K562 (cell line): ENCODE results near the gene AP3M1. TPM values are rescaled to one million over a fixed set of nuclear protein-coding genes. Genes with fewer than 3 reads are reported as not detected.
A peak's percentile ranks its signal among the peaks of the same experiment; 100 is the strongest.

ENCODE experiments used
- AFF1 ChIP-seq, 2 experiments: fragments of 450-650 bp; IDR thresholded peaks; 2 replicates each; pipeline ENCODE4 v1.6.1; 2018; ENCODE audit warnings: mild to moderate bottlenecking in 2 of 2, low read depth in 1 of 2; ENCODE audit not compliant: partially characterized antibody in 2 of 2
- BACH1 ChIP-seq: fragments of 200-800 bp; sonication (Bioruptor generic); IDR thresholded peaks from 2 replicates; pipeline ENCODE4 v1.6.1; 2016; ENCODE audit warnings: missing genetic modification characterization, missing compliant biosample characterization
- CEBPB ChIP-seq: fragments of 450-650 bp; IDR thresholded peaks from 2 replicates; pipeline ENCODE4 v1.6.1; 2016; ENCODE audit warnings: missing genetic modification characterization, missing compliant biosample characterization
- CSDE1 ChIP-seq, 2 experiments: fragments of 450-650 bp; IDR thresholded peaks; 2 replicates each; pipeline ENCODE4 v1.6.1; 2016; ENCODE audit warnings: mild to moderate bottlenecking in 1 of 2
- HBP1 ChIP-seq: fragments of 450-650 bp; formaldehyde crosslinking; IDR thresholded peaks from 2 replicates; pipeline ENCODE4 v1.4.0; 2022; ENCODE audit warnings: missing genetic modification characterization
- HDGF ChIP-seq: fragments of 450-650 bp; IDR thresholded peaks from 2 replicates; pipeline ENCODE4 v1.6.1; 2016
- NR0B1 ChIP-seq: fragments of 450-650 bp; IDR thresholded peaks from one replicate; pipeline ENCODE4 v1.6.1; 2018; ENCODE audit warnings: mild to moderate bottlenecking, moderate library complexity; ENCODE audit not compliant: partially characterized antibody
- PATZ1 ChIP-seq: fragments of 250-450 bp; sonication (Bioruptor Pico); IDR thresholded peaks from 2 replicates; pipeline ENCODE4 v1.5.0; 2020; ENCODE audit warnings: mild to moderate bottlenecking, borderline replicate concordance
- SRSF9 ChIP-seq: fragments of 200-400 bp; formaldehyde crosslinking; IDR thresholded peaks from 2 replicates; pipeline ENCODE4 v1.6.1; 2017; ENCODE audit warnings: low read depth, low read length, borderline replicate concordance
- TCF7 ChIP-seq: sonication (generic); IDR thresholded peaks from 2 replicates; pipeline ENCODE4 v1.6.1; 2016; ENCODE audit warnings: antibody characterized with exemption, borderline replicate concordance
- ZNF175 ChIP-seq: fragments of 200-800 bp; sonication (Bioruptor generic); IDR thresholded peaks from 2 replicates; pipeline ENCODE4 v1.6.1; 2016; ENCODE audit warnings: low read depth, mild to moderate bottlenecking, missing genetic modification characterization, missing compliant biosample characterization
- ZNF347 ChIP-seq: fragments of 450-650 bp; formaldehyde crosslinking; IDR thresholded peaks from 2 replicates; pipeline ENCODE4 v1.4.0; 2020; ENCODE audit warnings: low read depth, mild to moderate bottlenecking, moderate library complexity
- ZNF444 ChIP-seq: fragments of 250-450 bp; sonication (Bioruptor Pico); IDR thresholded peaks from 2 replicates; pipeline ENCODE4 v1.4.0; 2020; ENCODE audit warnings: mild to moderate bottlenecking, moderate library complexity
- ZNF511 ChIP-seq: sonication (generic); formaldehyde crosslinking; IDR thresholded peaks from 2 replicates; pipeline ENCODE4 v1.8.0; 2022; ENCODE audit warnings: mild to moderate bottlenecking, missing genetic modification reagents
- ZNF583 ChIP-seq: fragments of 250-450 bp; sonication (Bioruptor Pico); IDR thresholded peaks from 2 replicates; pipeline ENCODE4 v1.4.0; 2020
- ZNF584 ChIP-seq: fragments of 200-800 bp; sonication (Bioruptor generic); IDR thresholded peaks from 2 replicates; pipeline ENCODE4 v1.6.1; 2016; ENCODE audit warnings: low read depth, mild to moderate bottlenecking, missing genetic modification characterization, missing compliant biosample characterization
- ZNF668 ChIP-seq: fragments of 250-450 bp; sonication (Bioruptor Pico); IDR thresholded peaks from 2 replicates; pipeline ENCODE4 v1.8.0; 2022; ENCODE audit warnings: mild to moderate bottlenecking, inconsistent platforms
- ZNF707 ChIP-seq: fragments of 250-450 bp; sonication (Bioruptor Pico); conservative IDR thresholded peaks from 2 replicates; pipeline ENCODE4 v1.8.0; 2022; ENCODE audit warnings: inconsistent platforms, mild to moderate bottlenecking, moderate library complexity
- polyA plus RNA-seq, 8 experiments: library from polyadenylated mRNA; depleted of rRNA in 4 of 8; stranded (reverse) in 5 of 8; unstranded in 3 of 8; fragments of >200 nt; fragmentation: Nextera tagmentation in 2 of 8; fragmentation: Illumina TruSeq in 1 of 8; extraction: Ambion mirVana in 2 of 8; extraction: Trizol in 1 of 8; gene quantifications; 2 replicates each; pipeline versions ENCODE4 v1.2.1 to v1.2.3, GENCODE V29; 2011 to 2014; ENCODE audit warnings: inconsistent platforms in 1 of 8, missing spikeins in 1 of 8
- total RNA-seq, 7 experiments: library from RNA; depleted of rRNA in 6 of 7; stranded (reverse); fragments of >200 nt in 6 of 7; fragmentation: Illumina TruSeq in 2 of 7; extraction: Trizol in 2 of 7; gene quantifications; 2 replicates each; pipeline versions ENCODE4 v1.2.1 to v1.2.3, GENCODE V29; 2011 to 2021; ENCODE audit warnings: low replicate concordance in 1 of 7

AP3M1 gene
- total and polyA plus RNA-seq, 9 of the 15 experiments (the other 6 are each of a cell fraction or from before 2014, with no cell fraction given): 44.3 to 135 (median 67.6) TPM

- TF ChIP-seq AFF1 (IDR thresholded peaks at IDR 0.05; ENCODE audit: low read depth in 1 of 2, partially characterized antibody in 2 of 2) (peak in 1 of 2 experiments; percentile 40), PATZ1 (CRISPR knock-in tag) (no peak), NR0B1 (no peak), ZNF584 (CRISPR knock-in tag) (no peak), ZNF668 (no peak), TCF7 (peak; percentile 99), SRSF9 (no peak), CEBPB (tag) (no peak), ZNF175 (CRISPR knock-in tag) (no peak), ZNF511 (peak; percentile 61; the same call in 1 of the 2 replicates), HBP1 (CRISPR knock-in tag) (no peak), ZNF444 (CRISPR knock-in tag) (no peak), ZNF583 (no peak), ZNF347 (CRISPR knock-in tag) (no peak), CSDE1 (IDR thresholded peaks at IDR 0.05) (no peak; a peak in 1 of 4 replicates), ZNF707 (no peak; the same call in 1 of the 2 replicates), BACH1 (no peak; the same call in 1 of the 2 replicates), HDGF (peak; percentile 80; the same call in 1 of the 2 replicates)
These were observed at the start of gene AP3M1 (continued) for GRCh38 chr10:74150204-74150989.
